HG02678 (cell line): ENCODE data around the gene HERC4.

Experiments
- ATAC-seq: cut with Tn5 transposase; IDR thresholded peaks from one replicate; pipeline ENCODE4 v1.9.1; 2021; ENCODE audit warnings: mild to moderate bottlenecking, moderate library complexity; ENCODE audit not compliant: unreplicated experiment

Gene HERC4

GRCh38 chr10:68074775-68075549 lies at the start of gene HERC4:
Gene HERC4 (minus strand): TSS chr10:68075283. CDS start chr10:68073108, 2,175 bp downstream.
- peak; percentile 89 for ATAC-seq

- no peak for ATAC-seq
These were observed 49.6 kb upstream of the HERC4 start for GRCh38 chr10:68124718-68125117.

GRCh38 chr10:68121852-68122251 lies 46.8 kb upstream of the HERC4 start:
- no peak for ATAC-seq

GRCh38 chr10:68121020-68121743 lies 46.1 kb upstream of the HERC4 start:
- no peak for ATAC-seq

- no peak for ATAC-seq
These were observed 43.6 kb upstream of the HERC4 start for GRCh38 chr10:68118657-68119056.

- no peak for ATAC-seq
These were observed 37.8 kb upstream of the HERC4 start for GRCh38 chr10:68112837-68113236.

GRCh38 chr10:68111584-68111983 lies 36.5 kb upstream of the HERC4 start:
- no peak for ATAC-seq

- no peak for ATAC-seq
These were observed 34.9 kb upstream of the HERC4 start for GRCh38 chr10:68110027-68110426.

- ATAC-seq = no peak
These were observed 34.2 kb upstream of the HERC4 start, which contains the start of gene MYPN for GRCh38 chr10:68109331-68109730. Gene MYPN (plus strand): TSS chr10:68109488. CDS start chr10:68121439, 11,951 bp downstream.

- ATAC-seq = no peak
These were observed 33.6 kb upstream of the HERC4 start for GRCh38 chr10:68108653-68109052.

GRCh38 chr10:68108051-68108450 lies 33.0 kb upstream of the HERC4 start:
- no peak for ATAC-seq

GRCh38 chr10:68107651-68108050 lies 32.6 kb upstream of the HERC4 start:
- ATAC-seq = no peak

- ATAC-seq = no peak
These were observed 31.6 kb upstream of the HERC4 start for GRCh38 chr10:68106656-68107055.

- no peak for ATAC-seq
These were observed 30.7 kb upstream of the HERC4 start for GRCh38 chr10:68105820-68106219.

- ATAC-seq = no peak
These were observed 28.8 kb upstream of the HERC4 start for GRCh38 chr10:68103901-68104300.

- no peak for ATAC-seq
These were observed 28.3 kb upstream of the HERC4 start for GRCh38 chr10:68103261-68103878.

GRCh38 chr10:68101066-68101465 lies 26.0 kb upstream of the HERC4 start:
- ATAC-seq = no peak

- ATAC-seq = no peak
These were observed 24.7 kb upstream of the HERC4 start for GRCh38 chr10:68099736-68100135.

GRCh38 chr10:68096913-68097516 lies 21.9 kb upstream of the HERC4 start:
- no peak for ATAC-seq

GRCh38 chr10:68095153-68095552 lies 20.1 kb upstream of the HERC4 start:
- ATAC-seq = no peak

- no peak for ATAC-seq
These were observed 17.4 kb upstream of the HERC4 start for GRCh38 chr10:68092512-68092911.
